Activated CD4-positive, alpha-beta T cell treated with anti-CD3 and anti-CD28 coated beads, Interleukin-2, amount 50 U/mL, for 48 hours (primary cell): ENCODE data around the gene RAPGEFL1.
"Not testable (repeated sequence)": the region's sequence is repeated elsewhere in the genome, so short reads cannot be mapped to it uniquely, and the experiment has no call there.

Experiments used
- DNase-seq, 2 experiments: peaks; one replicate each; pipeline ENCODE4 v3.0.0-alpha.2; 2020

The RAPGEFL1 gene

DNA sequence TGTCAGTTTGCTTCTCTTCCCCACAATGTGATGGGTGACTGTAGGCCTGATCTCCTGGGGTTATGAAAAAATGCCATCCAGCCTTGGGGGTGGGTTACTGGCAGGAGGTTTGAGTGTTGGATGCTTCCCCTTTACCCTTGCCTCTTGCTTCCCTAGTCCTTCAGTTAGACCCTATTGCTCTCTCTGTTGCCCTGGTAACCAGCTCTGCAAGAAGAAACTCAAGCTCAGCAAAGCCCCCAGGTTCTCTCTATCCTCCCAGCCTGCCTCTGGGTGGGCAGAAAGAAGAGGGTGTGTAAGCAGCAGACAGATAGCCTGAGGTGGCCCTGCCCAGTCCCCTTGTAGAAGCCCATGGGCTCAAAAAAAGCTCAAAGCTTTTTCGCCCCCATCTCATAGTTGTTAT lies 2.8 kb upstream of the RAPGEFL1 start:
- DNase-seq: no peak

DNA sequence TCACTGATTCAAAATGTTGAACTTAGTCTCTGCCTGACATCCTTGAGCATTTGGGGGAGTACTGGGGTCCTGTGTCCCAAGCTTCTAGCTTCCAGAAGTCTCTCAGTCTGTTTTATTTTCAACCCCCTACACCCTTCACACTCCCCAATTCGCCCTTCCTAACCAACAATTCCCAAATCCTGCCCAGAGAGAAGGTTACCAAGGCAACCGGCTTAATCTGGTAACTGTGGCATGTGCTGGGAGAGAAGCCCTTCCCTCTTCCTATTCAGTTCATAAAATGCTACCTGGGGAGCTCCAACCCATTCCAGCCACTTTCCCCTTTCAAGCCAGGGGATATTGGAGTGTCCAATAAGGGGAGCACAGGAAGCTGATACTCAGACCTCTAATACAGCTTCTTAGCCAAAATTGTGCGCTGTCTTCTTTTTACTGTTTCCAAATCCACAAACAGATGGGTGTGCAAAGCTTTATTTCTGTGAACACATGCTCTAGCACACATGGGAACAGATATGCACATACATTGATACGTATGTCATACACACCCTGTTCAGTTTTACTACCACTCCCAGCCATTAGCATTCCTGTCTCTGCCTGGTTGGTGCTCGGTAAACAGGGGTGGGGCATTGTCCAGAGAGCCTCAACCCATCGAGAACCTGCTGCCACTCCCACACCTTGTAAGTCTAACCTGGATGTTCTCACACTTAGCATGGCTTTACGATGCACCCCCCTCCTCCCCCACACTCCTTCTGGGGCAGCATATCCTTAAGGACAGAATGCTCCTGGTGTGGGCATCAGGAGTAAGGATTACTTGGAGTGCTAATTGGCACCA lies 1.1 kb upstream of the RAPGEFL1 start:
- DNase-seq: no peak

DNA sequence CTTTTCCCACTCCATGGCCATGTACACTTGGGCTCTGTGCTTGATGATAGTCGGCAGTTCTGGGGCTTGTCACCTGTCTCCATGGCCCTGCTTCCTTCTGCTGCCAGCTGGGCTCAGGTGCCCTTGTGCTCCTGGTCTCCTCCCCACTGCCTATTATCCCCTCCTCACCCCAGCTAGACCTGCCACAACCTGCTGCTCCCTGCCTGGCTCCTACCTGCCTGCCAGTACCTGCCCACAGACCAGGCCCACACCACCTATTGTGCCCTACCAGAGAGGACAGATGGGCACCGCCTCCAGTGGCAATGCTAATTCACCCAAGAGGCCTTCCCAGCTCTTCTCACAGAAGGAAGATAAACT lies 538 bp upstream of the RAPGEFL1 start:
- no peak for DNase-seq

DNA sequence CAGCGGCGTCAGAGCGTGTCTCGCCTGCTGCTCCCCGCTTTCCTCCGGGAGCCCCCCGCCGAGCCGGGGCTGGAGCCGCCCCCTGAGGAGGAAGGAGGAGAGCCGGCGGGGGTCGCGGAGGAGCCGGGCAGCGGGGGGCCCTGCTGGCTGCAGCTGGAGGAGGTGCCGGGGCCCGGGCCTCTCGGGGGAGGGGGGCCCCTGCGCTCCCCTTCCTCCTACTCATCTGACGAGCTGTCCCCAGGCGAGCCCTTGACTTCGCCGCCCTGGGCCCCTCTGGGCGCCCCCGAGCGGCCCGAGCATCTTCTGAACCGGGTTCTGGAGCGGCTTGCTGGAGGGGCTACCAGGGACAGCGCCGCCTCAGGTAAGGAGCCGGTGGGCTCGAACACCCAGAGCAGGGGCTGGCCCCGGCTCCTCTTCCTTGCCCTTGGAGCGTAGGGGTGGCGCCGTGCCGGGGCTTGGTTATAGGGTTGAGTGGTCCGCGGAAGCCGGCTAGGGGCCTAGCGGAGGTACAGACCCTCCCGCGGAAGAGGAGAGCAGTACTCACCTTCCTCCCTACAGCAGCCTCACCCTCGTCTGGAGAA lies 841 bp downstream of the RAPGEFL1 start:
- no peak for DNase-seq

DNA sequence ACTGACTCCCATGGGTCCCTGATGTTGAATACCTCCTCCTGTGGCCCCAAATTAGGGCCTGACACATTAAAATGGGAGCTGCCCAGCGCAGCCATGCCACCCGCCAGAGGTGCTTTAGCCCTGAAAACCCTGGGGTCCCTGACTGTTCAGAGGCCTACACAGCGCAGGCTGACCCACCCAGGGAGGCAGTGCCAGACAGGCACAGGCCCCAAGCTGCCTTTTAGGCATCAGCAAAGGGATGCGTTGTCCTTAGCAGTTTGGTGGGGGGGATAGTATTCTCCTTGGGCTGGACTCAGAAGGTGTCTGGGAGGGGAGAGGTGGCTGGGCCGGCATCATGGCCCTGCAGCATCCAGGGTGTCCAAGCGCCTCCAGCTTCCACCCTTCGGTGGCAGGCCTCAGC lies 1.4 kb downstream of the RAPGEFL1 start:
- DNase-seq: no peak

DNA sequence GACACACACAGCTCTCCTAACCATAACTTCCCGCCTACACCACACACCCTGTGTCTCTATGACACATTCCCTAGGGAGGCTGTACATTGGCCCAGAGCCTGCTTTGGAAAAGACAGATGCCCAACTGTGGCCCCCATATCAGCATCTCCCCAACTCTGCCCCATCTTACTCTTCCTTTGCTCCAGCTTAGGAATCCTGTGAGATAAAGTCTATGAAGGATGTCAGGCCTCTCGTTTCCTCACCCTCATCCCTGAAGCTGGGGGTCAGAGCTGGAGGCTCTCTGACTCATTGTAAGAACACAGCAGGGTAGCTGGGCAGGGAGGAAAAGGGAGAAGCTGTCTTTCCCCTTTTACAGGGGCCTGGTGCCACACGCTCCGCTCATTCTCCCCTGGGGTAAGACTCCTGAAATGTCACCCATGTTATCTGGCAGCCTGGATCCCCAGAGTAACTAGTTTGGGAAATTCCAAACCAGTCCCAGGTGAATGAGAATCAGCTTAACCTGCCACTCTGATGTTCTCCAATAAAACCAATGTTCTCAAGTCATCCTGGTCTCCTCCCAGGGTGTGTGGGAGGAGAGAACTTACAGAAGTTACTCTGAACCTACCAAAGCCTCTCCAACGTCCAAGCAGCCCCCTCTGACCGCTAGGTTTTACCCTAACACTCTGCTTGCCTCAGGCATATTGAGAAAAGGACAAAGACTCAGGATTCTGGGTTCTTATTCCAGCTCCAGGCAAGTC lies 2.8 kb downstream of the RAPGEFL1 start:
- DNase-seq: no peak

DNA sequence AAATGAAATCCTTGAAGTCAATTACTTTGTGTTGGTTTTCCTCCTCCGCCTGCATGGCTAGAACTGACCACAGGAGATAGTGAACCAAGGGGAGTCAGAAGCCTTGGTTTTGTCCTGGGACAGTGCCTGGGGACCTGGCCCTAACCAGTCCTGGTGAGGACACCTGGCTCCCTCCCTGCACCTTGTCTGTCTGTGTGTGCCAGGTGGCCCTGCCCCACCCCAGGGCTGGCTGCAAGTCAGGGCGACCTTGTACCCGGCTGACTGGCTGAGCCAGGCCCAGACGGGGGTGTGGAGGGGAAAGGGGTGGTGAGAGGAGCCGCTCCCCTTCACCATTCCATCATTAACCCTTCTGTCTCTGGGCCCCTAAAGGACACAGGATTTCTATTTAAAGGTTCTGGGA lies 3.4 kb downstream of the RAPGEFL1 start:
- DNase-seq: no peak

DNA sequence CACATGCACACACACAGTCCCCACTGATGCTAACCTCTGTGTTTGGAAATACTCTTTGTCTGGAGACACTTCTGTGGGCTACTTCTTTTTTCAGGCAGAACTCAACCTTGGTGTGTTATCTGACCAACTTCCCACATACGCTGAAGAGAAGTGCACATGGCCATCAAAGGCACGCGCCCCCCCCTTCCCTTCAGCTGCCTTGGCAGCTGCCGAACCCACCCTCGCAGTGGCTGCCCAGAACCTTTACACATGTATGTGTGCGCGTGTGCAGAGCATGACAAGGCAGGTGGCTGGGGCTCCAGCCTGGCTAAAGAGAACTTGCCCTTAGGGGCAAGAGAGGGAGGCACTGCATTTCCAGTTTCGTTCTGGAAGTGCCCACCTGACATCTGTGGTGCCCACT lies 3.9 kb downstream of the RAPGEFL1 start:
- DNase-seq: no peak

DNA sequence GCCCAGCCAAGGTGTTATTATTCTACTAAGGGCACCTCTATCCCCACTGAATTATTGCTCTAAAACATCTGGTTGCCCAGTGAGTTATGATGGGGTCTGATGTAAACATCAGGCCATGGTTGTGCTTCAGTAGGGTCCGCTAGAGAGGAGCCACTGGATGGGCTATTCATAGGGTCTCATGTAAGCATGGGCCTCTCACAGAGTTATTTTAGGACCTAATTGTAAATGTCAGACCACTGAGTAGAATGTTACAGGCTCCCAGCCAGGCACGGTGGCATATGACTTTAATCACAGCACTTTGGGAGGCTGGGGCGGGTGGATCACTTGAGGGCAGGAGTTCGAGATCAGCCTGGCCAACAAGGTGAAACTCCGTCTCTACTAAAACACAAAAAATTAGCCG lies 5.3 kb downstream of the RAPGEFL1 start:
- DNase-seq: no peak

DNA sequence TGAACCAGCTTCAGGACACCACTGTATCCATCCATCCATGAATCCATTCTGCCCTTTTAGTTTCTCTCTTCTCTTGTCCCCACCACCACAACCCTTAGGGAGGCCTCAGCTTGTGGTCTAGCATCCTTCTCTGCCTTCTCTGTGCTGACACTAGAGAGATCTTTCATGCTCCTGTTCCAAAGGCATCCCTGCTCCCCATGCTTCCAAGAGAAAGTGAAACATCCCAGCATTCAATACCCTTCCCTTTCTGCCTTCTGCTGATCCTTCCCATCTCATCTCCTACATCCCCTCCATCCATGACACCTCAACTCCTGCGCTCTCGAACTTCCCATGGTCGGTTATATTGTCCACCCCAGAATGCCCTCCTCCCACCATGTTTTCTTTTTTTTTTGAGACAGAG lies 10.0 kb downstream of the RAPGEFL1 start:
- DNase-seq: no peak

DNA sequence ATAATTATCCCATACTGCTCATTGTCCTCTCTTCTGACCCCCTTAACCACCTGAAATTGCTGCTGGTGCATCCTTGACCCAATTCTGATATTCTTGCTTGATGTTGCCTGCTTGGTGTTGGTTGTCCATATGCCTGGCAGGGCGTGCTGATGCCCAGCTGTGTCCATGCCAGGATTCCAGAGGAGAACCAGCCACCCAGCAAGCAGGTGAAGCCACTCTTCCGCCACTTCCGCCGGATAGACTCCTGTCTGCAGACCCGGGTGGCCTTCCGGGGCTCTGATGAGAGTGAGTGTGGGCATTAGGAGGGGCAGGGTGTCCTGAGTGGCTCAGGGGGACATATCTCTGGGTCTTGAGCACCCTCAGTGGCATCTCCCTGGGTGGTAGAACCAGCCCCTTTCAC lies 11.4 kb downstream of the RAPGEFL1 start:
- no peak for DNase-seq

DNA sequence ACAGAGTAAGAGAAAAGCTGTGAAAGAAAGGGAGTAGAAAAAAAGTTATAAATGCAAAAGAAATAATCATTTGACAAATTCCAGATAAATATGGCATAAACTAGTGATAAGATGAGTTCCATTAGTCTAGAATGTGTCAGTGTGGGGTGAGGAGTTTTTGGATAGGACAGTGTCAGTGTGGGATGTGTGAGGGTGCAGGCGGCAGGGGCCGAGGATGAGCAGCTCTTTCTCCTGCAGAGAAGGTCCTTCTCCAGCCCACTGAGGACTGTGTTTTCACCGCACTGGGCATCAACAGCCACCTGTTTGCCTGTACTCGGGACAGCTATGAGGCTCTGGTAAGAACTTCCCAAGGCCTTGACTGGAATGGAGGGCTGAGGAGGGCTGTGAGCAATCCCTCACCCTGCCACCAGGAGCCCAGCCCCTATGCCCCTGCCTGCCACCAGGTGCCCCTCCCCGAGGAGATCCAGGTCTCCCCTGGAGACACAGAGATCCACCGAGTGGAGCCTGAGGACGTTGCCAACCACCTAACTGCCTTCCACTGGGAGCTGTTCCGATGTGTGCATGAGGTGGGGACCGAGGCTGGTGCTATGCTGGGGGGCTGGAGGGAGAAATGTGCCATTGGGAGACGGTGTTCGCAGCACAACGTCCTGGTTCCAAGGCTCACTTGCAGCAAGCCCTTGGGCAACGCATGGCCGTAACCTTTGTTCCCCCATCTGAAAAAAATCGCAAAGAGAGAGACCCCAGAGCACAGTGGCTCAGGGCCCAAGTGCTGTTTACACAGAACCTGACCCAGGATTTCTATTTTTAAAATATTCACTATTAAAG lies 13.1 kb downstream of the RAPGEFL1 start:
- DNase-seq: peak in 1 of 2 experiments; percentile 40

DNA sequence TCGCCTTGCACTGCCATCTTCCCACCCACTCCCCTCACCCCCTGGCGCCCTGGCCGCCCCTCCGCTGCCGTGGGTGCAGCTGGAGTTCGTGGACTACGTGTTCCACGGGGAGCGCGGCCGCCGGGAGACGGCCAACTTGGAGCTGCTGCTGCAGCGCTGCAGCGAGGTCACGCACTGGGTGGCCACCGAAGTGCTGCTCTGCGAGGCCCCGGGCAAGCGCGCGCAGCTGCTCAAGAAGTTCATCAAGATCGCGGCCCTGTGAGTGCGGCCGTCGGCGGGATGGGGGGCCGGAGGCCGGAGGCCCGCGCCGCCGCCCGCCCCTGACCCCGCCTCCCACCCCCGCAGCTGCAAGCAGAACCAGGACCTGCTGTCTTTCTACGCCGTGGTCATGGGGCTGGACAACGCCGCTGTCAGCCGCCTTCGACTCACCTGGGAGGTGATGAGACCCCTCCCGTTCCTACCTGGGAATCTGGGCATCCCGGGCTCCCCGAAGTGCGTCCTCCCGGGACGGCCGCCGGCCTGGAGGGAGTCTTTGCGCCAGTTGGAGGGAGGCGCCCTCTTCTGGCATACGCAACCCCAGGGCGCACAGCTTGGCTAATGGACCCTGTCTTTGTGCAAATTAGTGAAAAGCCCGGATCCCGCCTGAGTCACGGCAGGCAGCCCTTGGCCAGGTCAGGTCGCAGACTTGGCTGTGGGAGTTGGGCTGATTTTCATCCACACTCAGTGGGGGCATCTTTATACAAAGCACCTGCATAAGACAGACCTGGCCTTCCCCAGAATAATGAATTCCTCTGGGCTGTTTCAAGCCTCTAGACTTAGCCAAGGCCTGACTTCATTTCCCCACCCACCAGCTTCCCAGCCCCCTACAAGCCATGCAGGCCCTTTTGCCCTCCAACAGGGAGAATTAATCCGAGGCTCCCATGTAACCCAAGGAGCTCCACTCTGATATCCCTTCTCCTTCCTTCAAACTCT lies 14.3 kb downstream of the RAPGEFL1 start:
- DNase-seq: peak; percentile 73 to 79

DNA sequence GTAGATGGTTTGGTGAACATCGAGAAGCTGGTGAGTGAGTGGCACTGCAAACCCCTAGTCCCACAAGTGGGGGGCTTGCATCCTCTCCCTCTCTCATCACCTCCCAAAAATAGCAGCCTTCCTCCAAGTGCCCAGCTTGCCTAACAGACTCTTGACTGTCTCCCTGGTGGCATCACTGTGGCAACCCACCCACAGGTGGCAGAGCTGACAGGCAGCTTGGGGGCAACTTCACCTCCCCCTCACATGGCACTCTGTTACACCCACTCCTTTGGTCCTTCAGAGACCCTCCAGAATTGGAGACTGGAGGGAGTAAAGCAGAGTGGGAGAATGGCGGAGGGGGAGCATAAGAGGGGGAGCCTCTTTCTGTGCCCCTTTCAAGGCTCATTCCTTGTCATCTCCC lies 15.7 kb downstream of the RAPGEFL1 start:
- no peak for DNase-seq

DNA sequence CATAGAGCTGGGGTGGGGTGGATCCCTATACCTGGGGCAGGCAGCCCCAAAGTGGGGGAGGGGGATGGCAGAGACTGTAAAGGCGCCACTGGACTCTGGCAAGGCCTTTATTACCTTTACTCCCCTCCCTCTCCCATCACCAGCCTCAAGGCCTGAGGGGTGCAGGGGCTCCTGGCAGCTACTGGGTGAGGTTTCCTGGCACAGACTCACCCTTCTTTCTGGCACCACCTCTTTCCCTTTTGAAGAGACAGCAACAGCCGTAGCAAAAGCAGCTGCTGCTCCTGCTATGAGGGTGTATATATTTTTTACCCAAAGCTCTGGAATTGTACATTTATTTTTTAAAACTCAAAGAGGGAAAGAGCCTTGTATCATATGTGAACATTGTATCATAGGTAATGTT lies 17.6 kb downstream of the RAPGEFL1 start:
- no peak for DNase-seq

DNA sequence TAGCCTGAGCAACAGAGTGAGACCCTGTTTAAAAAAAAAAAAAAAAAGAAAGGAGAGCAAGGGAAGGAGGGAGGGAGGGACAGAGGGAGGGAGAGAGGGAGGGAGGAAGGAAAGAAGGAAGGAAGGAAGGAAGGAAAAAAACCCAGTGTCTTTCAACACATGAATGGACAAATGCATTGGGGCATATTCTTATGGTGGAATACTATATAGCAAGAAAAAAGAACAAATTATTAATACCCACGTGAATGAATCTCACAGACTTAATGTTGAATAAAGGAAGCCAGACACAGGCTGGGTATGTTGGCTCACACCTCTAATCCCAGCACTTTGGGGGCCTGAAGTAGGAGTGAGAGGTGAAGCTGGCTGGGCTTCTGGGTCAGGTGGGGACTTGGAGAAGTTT lies 20.3 kb downstream of the RAPGEFL1 start:
- DNase-seq: no peak

DNA sequence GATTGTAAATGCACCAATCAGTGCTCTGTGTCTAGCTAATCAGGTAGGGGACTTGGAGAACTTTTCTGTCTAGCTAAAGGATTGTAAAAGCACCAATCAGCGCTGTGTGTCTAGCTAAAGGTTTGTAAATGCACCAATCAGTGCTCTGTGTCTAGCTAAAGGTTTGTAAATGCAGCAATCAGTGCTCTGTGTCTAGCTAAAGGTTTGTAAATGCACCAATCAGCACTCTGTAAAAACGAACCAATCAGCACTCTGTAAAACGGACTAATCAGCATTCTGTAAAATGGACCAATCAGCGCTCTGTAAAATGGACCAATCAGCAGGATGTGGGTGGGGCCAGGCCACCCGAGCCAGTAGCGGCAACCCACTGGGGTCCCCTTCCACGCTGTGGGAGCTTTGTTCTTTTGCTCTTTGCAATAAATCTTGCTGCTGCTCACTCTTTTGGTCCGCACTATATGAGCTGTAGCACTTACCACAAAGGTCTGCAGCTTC lies 20.7 kb downstream of the RAPGEFL1 start:
- DNase-seq: peak in 1 of 2 experiments; percentile 18

DNA sequence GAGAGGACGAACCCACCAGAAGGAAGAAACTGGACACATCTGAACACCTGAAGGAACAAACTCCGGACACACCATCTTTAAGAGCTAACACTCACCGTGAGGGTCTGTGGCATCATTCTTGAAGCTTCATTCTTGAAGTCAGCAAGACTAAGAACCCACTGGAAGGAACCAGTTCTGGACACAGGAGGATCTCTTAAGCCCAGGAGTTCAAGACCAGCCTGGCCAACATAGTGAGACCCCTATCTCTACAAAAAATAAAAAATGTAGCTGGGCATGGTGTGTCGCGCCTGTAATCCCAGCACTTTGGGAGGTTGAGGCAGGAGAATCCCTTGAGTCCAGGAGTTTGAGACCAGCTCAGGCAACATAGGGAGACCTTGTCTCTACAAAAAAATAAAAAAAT lies 21.3 kb downstream of the RAPGEFL1 start:
- no peak for DNase-seq

DNA sequence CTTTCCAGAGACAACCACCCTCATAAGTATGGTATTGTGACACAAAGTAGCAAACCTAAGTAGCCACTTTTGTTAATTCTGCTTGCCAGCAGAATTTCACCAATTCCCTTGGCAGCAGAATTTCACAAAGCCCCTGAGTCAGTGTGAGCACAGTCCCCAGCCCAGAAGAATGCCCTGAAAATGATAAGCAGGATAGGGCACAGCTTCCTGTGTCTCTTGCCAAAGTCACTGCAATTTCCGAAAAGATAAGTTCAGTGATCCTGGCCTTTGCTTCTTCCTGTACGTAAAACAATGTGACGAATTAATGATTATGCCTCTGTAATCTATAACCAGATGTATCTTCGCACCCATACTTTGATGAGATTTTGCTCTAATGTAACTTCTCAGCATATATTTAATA lies 25.9 kb downstream of the RAPGEFL1 start:
- no peak for DNase-seq

DNA sequence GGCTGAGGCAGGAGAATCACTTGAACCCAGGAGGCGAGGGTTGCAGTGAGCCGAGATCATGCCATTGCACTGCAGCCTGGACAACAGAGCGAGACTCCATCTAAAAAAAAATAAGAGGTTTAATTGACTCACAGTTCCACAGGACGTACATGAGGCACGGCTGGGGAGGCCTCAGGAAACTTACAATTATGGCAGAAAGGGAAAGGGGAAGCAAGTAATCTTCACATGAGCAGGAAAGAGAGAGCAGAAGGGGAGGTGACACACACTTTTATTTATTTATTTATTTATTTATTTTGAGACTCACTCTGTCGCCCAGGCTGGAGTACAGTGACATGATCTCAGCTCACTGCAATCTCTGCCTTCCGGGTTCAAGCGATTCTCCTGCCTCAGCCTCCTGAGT lies 28.9 kb downstream of the RAPGEFL1 start:
- DNase-seq: not testable (repeated sequence)

DNA sequence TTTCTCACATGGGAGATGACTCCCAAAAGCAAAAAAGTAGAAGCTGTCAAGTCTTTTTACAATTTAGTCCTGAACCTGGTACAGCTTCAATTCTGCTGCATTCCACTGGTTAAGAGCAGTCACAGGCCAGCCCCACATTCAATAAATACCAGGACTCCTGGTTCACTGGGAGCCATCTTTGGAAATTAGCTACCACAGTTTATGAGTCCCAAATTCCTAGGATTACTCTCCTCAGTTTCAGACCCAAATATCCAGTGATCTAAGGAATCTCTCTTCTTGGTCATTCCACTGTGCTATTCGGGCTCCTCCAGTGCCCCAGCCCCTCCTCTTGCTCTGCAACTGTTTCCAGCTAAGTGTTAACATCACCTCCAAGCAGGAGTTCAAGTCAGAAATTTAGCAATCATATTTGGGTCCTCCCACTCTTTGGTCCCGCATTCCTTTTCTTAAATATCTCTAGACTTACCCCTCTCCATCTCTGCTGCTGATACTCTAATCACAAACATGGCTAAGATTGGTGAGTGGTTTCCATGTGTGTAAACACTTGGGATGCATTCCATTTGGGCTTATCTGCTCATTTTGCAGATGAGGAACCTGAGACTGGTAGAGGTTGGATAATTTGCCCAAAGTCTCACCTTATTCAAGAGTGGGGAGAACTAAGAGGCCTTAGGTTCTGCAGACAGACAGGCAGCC lies 32.3 kb downstream of the RAPGEFL1 start:
- DNase-seq: no peak
